Uterine smooth muscle cell (primary cell): ENCODE results near the gene ANKRD1. TPM values are rescaled to one million over a fixed set of nuclear protein-coding genes. Genes with fewer than 3 reads are reported as not detected.

Experiments
- total RNA-seq: library from RNA; depleted of rRNA; stranded (reverse); fragments of >200 nt; gene quantifications from 2 replicates; pipeline ENCODE4 v1.2.3, GENCODE V29; 2014

The ANKRD1 gene
- 0.75 and 1.00 TPM in 2 replicates for total RNA-seq

DNA sequence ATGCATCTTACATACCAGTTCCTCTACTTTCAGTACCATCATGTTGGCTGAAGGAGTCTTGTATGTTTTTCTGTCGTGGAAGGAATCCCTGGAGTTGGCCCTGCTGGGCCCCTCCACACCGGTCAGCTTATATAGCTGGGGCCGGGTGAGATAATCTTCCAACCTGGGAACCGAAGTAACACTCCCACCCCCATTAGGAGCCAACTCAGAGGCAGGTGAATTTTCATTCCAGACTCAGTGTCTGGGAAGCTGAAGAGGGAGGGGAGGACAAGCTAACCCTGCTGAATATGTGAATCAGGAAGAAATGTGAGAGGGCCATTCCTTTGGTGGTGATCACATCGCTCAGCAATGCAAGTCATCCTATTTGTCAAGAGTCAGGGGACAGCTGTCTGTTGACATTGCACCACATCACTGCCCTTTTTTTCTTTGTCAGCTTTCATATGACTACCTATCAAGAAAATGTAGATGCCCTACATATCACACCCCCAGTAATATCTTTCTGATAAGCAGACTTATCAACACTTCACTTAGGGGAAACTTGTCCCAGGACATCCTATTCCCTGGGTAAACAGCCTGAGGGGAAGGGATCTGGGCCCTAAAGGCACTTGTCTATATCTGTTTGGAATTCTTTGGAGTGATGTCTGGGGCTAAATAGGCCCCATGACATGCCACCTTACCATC lies at the start of gene ANKRD1:
TSS of gene ANKRD1 (minus strand) at position 102 of the 681 bp plus-strand sequence. CDS start at position 42, 60 bp downstream.

GRCh38 chr10:90871766-90872647 lies 48.9 kb downstream of the ANKRD1 start, which contains the start of gene RPP30:
Gene RPP30, plus strand, starts transcription at chr10:90871974. Its CDS starts 13 bp downstream, at chr10:90871987.

Other genes with a start within 250 kb of the ANKRD1 start
- 0.87 and 1.1 TPM in 2 replicates for gene HTR7, start 63.0 kb downstream of the ANKRD1 start, total RNA-seq
- gene RPP30, start 49.1 kb downstream of the ANKRD1 start, total RNA-seq = 35.1 and 48.9 TPM in 2 replicates